HEK293 (cell line): ENCODE measurements around the gene MEGF8.

Experiments used
- CTCF ChIP-seq: fragments of 450-650 bp; formaldehyde crosslinking; IDR thresholded peaks from 2 replicates; pipeline ENCODE4 v1.5.1; 2016; ENCODE audit warnings: missing biosample characterization, missing genetic modification characterization
- YY1 ChIP-seq: fragments of 450-650 bp; formaldehyde crosslinking; IDR thresholded peaks from 2 replicates; pipeline ENCODE4 v1.5.1; 2018; ENCODE audit warnings: missing biosample characterization, missing genetic modification characterization
- ZBTB7A ChIP-seq: fragments of 450-650 bp; formaldehyde crosslinking; IDR thresholded peaks from 2 replicates; pipeline ENCODE4 v1.5.1; 2016; ENCODE audit warnings: low read depth, missing biosample characterization, missing genetic modification characterization
- ZNF561 ChIP-seq: fragments of 450-650 bp; IDR thresholded peaks from 2 replicates; pipeline ENCODE4 v1.5.1; 2018; ENCODE audit warnings: missing biosample characterization, missing genetic modification characterization, borderline replicate concordance

- TF ChIP-seq ZNF561 (no peak), YY1 (tag by site-specific recombination) (no peak), CTCF (no peak), ZBTB7A (no peak)
These were observed 8.7 kb downstream of the MEGF8 start for GRCh38 chr19:42333975-42334696.
